Endometrial microvascular endothelial cells (primary cell): Measurements from ENCODE around the gene TRABD. TPM values are rescaled to one million over a fixed set of nuclear protein-coding genes. Genes with fewer than 3 reads are reported as not detected.
"Not testable (repeated sequence)": the region's sequence is repeated elsewhere in the genome, so short reads cannot be mapped to it uniquely, and the experiment has no call there.

Experiments
- in situ Hi-C: cut with HindIII; loops from 2 replicates; pipeline ENCODE4 v1.10.0; 2017; ENCODE audit warnings: low sequenced_read_pairs, low pct_unique_long_range_greater_than_20kb; ENCODE audit errors: inconsistent ontology term
- total RNA-seq: library from RNA; depleted of rRNA; stranded (reverse); fragments of >200 nt; gene quantifications from one replicate; pipeline ENCODE4 v1.2.3, GENCODE V29; 2015; ENCODE audit errors: inconsistent ontology term

The TRABD gene
- total RNA-seq, result 39.3 TPM

GRCh38 chr22:50185375-50186087, at the start of gene TRABD:
TRABD (plus strand) TSS chr22:50185913; CDS start chr22:50193061, 7,148 bp downstream.
- in situ Hi-C loops, result no loop called here

GRCh38 chr22:50136581-50137015, 49.1 kb upstream of the TRABD start:
- in situ Hi-C loops, result no loop called here

GRCh38 chr22:50137277-50137676, 48.4 kb upstream of the TRABD start:
- in situ Hi-C loops, result not testable (repeated sequence)

- in situ Hi-C loops, result no loop called here
These were observed 47.7 kb upstream of the TRABD start for GRCh38 chr22:50138041-50138440.

- in situ Hi-C loops, result no loop called here
These were observed 46.7 kb upstream of the TRABD start for GRCh38 chr22:50138988-50139387.

GRCh38 chr22:50139843-50140415, 45.8 kb upstream of the TRABD start:
- in situ Hi-C loops, result no loop called here

GRCh38 chr22:50140615-50141014, 45.1 kb upstream of the TRABD start:
- in situ Hi-C loops, result no loop called here

- in situ Hi-C loops, result no loop called here
These were observed 44.3 kb upstream of the TRABD start for GRCh38 chr22:50141462-50141861.

GRCh38 chr22:50141891-50142363, 43.8 kb upstream of the TRABD start:
- in situ Hi-C loops, result no loop called here

- in situ Hi-C loops, result no loop called here
These were observed 42.6 kb upstream of the TRABD start for GRCh38 chr22:50143096-50143495.

- in situ Hi-C loops, result no loop called here
These were observed 41.6 kb upstream of the TRABD start for GRCh38 chr22:50144005-50144614.

GRCh38 chr22:50145721-50146438, 39.8 kb upstream of the TRABD start:
- in situ Hi-C loops, result no loop called here

- in situ Hi-C loops, result no loop called here
These were observed 39.1 kb upstream of the TRABD start for GRCh38 chr22:50146439-50147238.

- in situ Hi-C loops, result not testable (repeated sequence)
These were observed 38.2 kb upstream of the TRABD start for GRCh38 chr22:50147258-50148165.

GRCh38 chr22:50148166-50148500, 37.6 kb upstream of the TRABD start:
- in situ Hi-C loops, result no loop called here

GRCh38 chr22:50148991-50149721, 36.6 kb upstream of the TRABD start:
- in situ Hi-C loops, result no loop called here
